Measurements from ENCODE around the gene GFPT2. TPM values are rescaled to one million over a fixed set of nuclear protein-coding genes. Genes with fewer than 3 reads are reported as not detected.
A peak's percentile ranks its signal among the peaks of the same experiment; 100 is the strongest.

The GFPT2 gene
- total RNA-seq, 2 donors from 2014 or later = 0.62 to 3.2 TPM

- Histone ChIP-seq H3K36me3 (no peaks in the 10 kb centered on the region), H3K4me3 (peak overlapping the region; percentile 73), H3K27ac (no peak overlapping the region), H3K27me3 (no peaks in the 10 kb centered on the region), H3K9me3 (no peaks in the 10 kb centered on the region), H3K4me1 (peaks cover 12% of the 10 kb centered on the region), H3K9ac (ENCODE audit: low read depth in 2 of 2, low read length in 2 of 2) (no peak overlapping the region)
- intact Hi-C loops (cut with DNase I) = no loop called here
- DNase-seq = peak; percentile 23
- TF ChIP-seq, protein P1, sequence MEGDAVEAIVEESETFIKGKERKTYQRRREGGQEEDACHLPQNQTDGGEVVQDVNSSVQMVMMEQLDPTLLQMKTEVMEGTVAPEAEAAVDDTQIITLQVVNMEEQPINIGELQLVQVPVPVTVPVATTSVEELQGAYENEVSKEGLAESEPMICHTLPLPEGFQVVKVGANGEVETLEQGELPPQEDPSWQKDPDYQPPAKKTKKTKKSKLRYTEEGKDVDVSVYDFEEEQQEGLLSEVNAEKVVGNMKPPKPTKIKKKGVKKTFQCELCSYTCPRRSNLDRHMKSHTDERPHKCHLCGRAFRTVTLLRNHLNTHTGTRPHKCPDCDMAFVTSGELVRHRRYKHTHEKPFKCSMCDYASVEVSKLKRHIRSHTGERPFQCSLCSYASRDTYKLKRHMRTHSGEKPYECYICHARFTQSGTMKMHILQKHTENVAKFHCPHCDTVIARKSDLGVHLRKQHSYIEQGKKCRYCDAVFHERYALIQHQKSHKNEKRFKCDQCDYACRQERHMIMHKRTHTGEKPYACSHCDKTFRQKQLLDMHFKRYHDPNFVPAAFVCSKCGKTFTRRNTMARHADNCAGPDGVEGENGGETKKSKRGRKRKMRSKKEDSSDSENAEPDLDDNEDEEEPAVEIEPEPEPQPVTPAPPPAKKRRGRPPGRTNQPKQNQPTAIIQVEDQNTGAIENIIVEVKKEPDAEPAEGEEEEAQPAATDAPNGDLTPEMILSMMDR (IDR thresholded peaks at IDR 0.05) = no peak
Observed at GRCh38 chr5:180290568-180291233, 62.4 kb downstream of the GFPT2 start.

GRCh38 chr5:180289966-180290365, 63.2 kb downstream of the GFPT2 start:
- Histone ChIP-seq H3K4me1 (peaks cover 12% of the 10 kb centered on the region), H3K27ac (no peak overlapping the region), H3K27me3 (no peaks in the 10 kb centered on the region), H3K9ac (ENCODE audit: low read depth in 2 of 2, low read length in 2 of 2) (no peak overlapping the region), H3K36me3 (no peaks in the 10 kb centered on the region), H3K4me3 (no peak overlapping the region), H3K9me3 (no peaks in the 10 kb centered on the region)
- no peak for DNase-seq
- intact Hi-C loops (cut with DNase I) = no loop called here
- TF ChIP-seq, protein P1 (IDR thresholded peaks at IDR 0.05) = no peak

- H3K9ac ChIP-seq (ENCODE audit: low read depth in 2 of 2, low read length in 2 of 2) = no peak overlapping the region
- intact Hi-C loops (cut with DNase I) = no loop called here
- H3K27me3 ChIP-seq = no peaks in the 10 kb centered on the region
- H3K36me3 ChIP-seq = no peaks in the 10 kb centered on the region
- no peak overlapping the region for H3K4me3 ChIP-seq
- H3K9me3 ChIP-seq = no peaks in the 10 kb centered on the region
- TF ChIP-seq, protein P1 (IDR thresholded peaks at IDR 0.05) = no peak
- no peak overlapping the region for H3K27ac ChIP-seq
- peaks cover 12% of the 10 kb centered on the region for H3K4me1 ChIP-seq
- DNase-seq = peak; percentile 60
Observed at GRCh38 chr5:180289433-180289832, 63.7 kb downstream of the GFPT2 start.

DNA sequence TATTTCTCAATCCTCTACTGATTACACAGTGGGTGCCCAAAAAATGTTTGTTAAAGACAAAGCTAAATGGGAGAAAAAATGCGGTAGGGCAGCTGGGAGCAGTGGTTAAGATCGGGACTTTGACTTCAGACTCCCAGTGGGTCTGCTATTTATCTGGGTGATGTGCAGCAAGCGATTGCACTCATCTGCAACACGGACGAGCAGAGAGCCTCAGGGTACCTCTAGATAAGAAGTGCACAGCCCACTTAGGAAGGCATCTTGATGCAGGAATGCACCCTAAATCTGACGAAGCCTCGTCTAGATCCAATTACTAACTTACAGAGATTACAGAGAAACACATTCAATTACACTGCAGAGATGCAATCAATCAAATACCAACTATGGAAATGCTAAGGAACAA, 65.3 kb downstream of the GFPT2 start:
- intact Hi-C loops (cut with DNase I) = no loop called here
- no peak overlapping the region for H3K27ac ChIP-seq
- H3K9ac ChIP-seq (ENCODE audit: low read depth in 2 of 2, low read length in 2 of 2) = no peak overlapping the region
- H3K36me3 ChIP-seq = no peaks in the 10 kb centered on the region
- no peaks in the 10 kb centered on the region for H3K9me3 ChIP-seq
- DNase-seq = no peak
- no peak overlapping the region for H3K4me3 ChIP-seq
- H3K27me3 ChIP-seq = no peaks in the 10 kb centered on the region
- TF ChIP-seq, protein P1 (IDR thresholded peaks at IDR 0.05) = no peak
- H3K4me1 ChIP-seq = peaks cover 8% of the 10 kb centered on the region

- no peaks in the 10 kb centered on the region for H3K36me3 ChIP-seq
- no peaks in the 10 kb centered on the region for H3K9me3 ChIP-seq
- peaks cover 8% of the 10 kb centered on the region for H3K4me1 ChIP-seq
- no peaks in the 10 kb centered on the region for H3K27me3 ChIP-seq
- TF ChIP-seq, protein P1 (IDR thresholded peaks at IDR 0.05) = no peak
- intact Hi-C loops (cut with DNase I) = no loop called here
- no peak overlapping the region for H3K9ac ChIP-seq (ENCODE audit: low read depth in 2 of 2, low read length in 2 of 2)
- H3K4me3 ChIP-seq = no peak overlapping the region
- no peak for DNase-seq
- H3K27ac ChIP-seq = no peak overlapping the region
Observed at GRCh38 chr5:180287404-180287803, 65.7 kb downstream of the GFPT2 start.

Data from colonic mucosa (tissue), 4 donors.